Hepatocyte (in vitro differentiated cells): Measurements from ENCODE around the gene MYOF. TPM values are rescaled to one million over a fixed set of nuclear protein-coding genes. Genes with fewer than 3 reads are reported as not detected.
"Not testable (repeated sequence)": the region's sequence is repeated elsewhere in the genome, so short reads cannot be mapped to it uniquely, and the experiment has no call there.

Experiments used
- DNase-seq: peaks from one replicate; pipeline ENCODE4 v3.0.0-alpha.2; 2016; ENCODE audit warnings: low spot score
- H2AFZ ChIP-seq: fragments of 200-600 bp; sonication (generic); 2 replicates; pipeline ENCODE4 v1.6.0; 2016; ENCODE audit warnings: antibody characterized with exemption, mild to moderate bottlenecking
- H3K27ac ChIP-seq: fragments of 200-600 bp; sonication (generic); 2 replicates; pipeline ENCODE4 v1.5.1; 2016; ENCODE audit warnings: mild to moderate bottlenecking
- H3K27me3 ChIP-seq: fragments of 200-600 bp; sonication (generic); 2 replicates; pipeline ENCODE4 v1.6.1; 2016
- H3K36me3 ChIP-seq: fragments of 200-600 bp; sonication (generic); replicated peaks from 2 replicates; pipeline ENCODE4 v1.5.1; 2016; ENCODE audit warnings: low read depth; ENCODE audit not compliant: insufficient read depth
- H3K4me1 ChIP-seq: fragments of 200-600 bp; sonication (generic); 2 replicates; pipeline ENCODE4 v1.5.1; 2016; ENCODE audit warnings: mild to moderate bottlenecking, moderate library complexity; ENCODE audit not compliant: insufficient read depth
- H3K4me2 ChIP-seq: fragments of 200-600 bp; sonication (generic); 2 replicates; pipeline ENCODE4 v1.6.0; 2016
- H3K4me3 ChIP-seq: fragments of 200-600 bp; sonication (generic); 2 replicates; pipeline ENCODE4 v1.5.1; 2016; ENCODE audit warnings: mild to moderate bottlenecking
- H3K79me2 ChIP-seq: fragments of 200-600 bp; sonication (generic); 2 replicates; pipeline ENCODE4 v1.6.0; 2017; ENCODE audit warnings: mild to moderate bottlenecking
- H3K9me2 ChIP-seq: fragments of 200-600 bp; sonication (generic); replicated peaks from 2 replicates; pipeline ENCODE4 v1.6.0; 2017; ENCODE audit warnings: mild to moderate bottlenecking; ENCODE audit not compliant: insufficient read depth
- H3K9me3 ChIP-seq: fragments of 200-600 bp; sonication (generic); 2 replicates; pipeline ENCODE4 v1.5.1; 2016; ENCODE audit warnings: low read depth, mild to moderate bottlenecking
- H4K20me1 ChIP-seq: fragments of 200-600 bp; sonication (generic); 2 replicates; pipeline ENCODE4 v1.6.0; 2016; ENCODE audit warnings: mild to moderate bottlenecking; ENCODE audit not compliant: insufficient read depth, poor library complexity, severe bottlenecking
- CTCF ChIP-seq: fragments of 200-600 bp; sonication (generic); IDR thresholded peaks from 2 replicates; pipeline ENCODE4 v1.5.1; 2016; ENCODE audit warnings: antibody characterized with exemption, mild to moderate bottlenecking; ENCODE audit not compliant: poor library complexity
- EZH2 ChIP-seq: fragments of 200-600 bp; sonication (generic); IDR thresholded peaks from 2 replicates; pipeline ENCODE4 v1.6.1; 2016; ENCODE audit warnings: antibody characterized with exemption, mild to moderate bottlenecking, borderline replicate concordance
- EZH2phosphoT487 ChIP-seq: fragments of 200-600 bp; sonication (generic); IDR thresholded peaks from one replicate; pipeline ENCODE4 v1.6.1; 2018; ENCODE audit warnings: antibody characterized with exemption, mild to moderate bottlenecking, low read depth, moderate library complexity; ENCODE audit not compliant: unreplicated experiment, severe bottlenecking
- WGBS: methylation state at CpG from one replicate; pipeline ENCODE4 v1.1.6; 2016; ENCODE audit warnings: low lambda C conversion rate; ENCODE audit errors: missing lambda C conversion rate; 5-methylcytosine and 5-hydroxymethylcytosine counted together
- polyA plus RNA-seq: library from polyadenylated mRNA; unstranded; fragments of >200 nt; fragmentation: Nextera tagmentation; extraction: Ambion mirVana; gene quantifications from 2 replicates; pipeline ENCODE4 v1.2.1, GENCODE V29; 2016
- total RNA-seq: library from RNA; depleted of rRNA; stranded (reverse); fragments of >200 nt; gene quantifications from 2 replicates; pipeline ENCODE4 v1.2.3, GENCODE V29; 2014

MYOF gene
- total and polyA plus RNA-seq, 2 experiments from 2014 or later: 16.6 to 47.9 TPM

- H3K27ac ChIP-seq: no peak overlapping the region
- no peak for DNase-seq
- TF ChIP-seq EZH2 (no peak), CTCF (no peak), EZH2phosphoT487 (no peak)
- H3K27me3 ChIP-seq: no peaks in the 10 kb centered on the region
- H2AFZ ChIP-seq: no peak overlapping the region
- H3K9me2 ChIP-seq: no peaks in the 10 kb centered on the region
- no peaks in the 10 kb centered on the region for H3K36me3 ChIP-seq
- no peaks in the 10 kb centered on the region for H3K79me2 ChIP-seq
- no peak overlapping the region for H3K4me3 ChIP-seq
- no peaks in the 10 kb centered on the region for H3K9me3 ChIP-seq
- no peaks in the 10 kb centered on the region for H3K4me1 ChIP-seq
- no peaks in the 10 kb centered on the region for H4K20me1 ChIP-seq
- H3K4me2 ChIP-seq: no peak overlapping the region
- 48% methylated on average over 1 of the region's 1 CpG for WGBS
Observed at GRCh38 chr10:93364966-93365365, 117.2 kb downstream of the MYOF start.

- H3K4me2 ChIP-seq: no peak overlapping the region
- 82% methylated on average over 21 of the region's 22 CpGs for WGBS
- no peaks in the 10 kb centered on the region for H3K4me1 ChIP-seq
- H3K36me3 ChIP-seq: no peaks in the 10 kb centered on the region
- no peaks in the 10 kb centered on the region for H3K79me2 ChIP-seq
- H4K20me1 ChIP-seq: no peaks in the 10 kb centered on the region
- H3K27ac ChIP-seq: no peak overlapping the region
- H3K4me3 ChIP-seq: no peak overlapping the region
- no peaks in the 10 kb centered on the region for H3K9me3 ChIP-seq
- TF ChIP-seq CTCF: no peak
- H3K27me3 ChIP-seq: no peaks in the 10 kb centered on the region
- H2AFZ ChIP-seq: no peak overlapping the region
- no peaks in the 10 kb centered on the region for H3K9me2 ChIP-seq
- no peak for DNase-seq
Observed at GRCh38 chr10:93363891-93364648, 118.1 kb downstream of the MYOF start.

- not testable (repeated sequence) for H3K4me3 ChIP-seq, H3K79me2 ChIP-seq, H3K27me3 ChIP-seq, H3K9me3 ChIP-seq, H3K27ac ChIP-seq, H3K4me2 ChIP-seq, H4K20me1 ChIP-seq, DNase-seq, H3K4me1 ChIP-seq, H2AFZ ChIP-seq, H3K9me2 ChIP-seq, H3K36me3 ChIP-seq
- WGBS: 99% methylated on average over 4 of the region's 4 CpGs
Observed at GRCh38 chr10:93358398-93358797, 123.7 kb downstream of the MYOF start.

GRCh38 chr10:93357680-93358079 is 124.5 kb downstream of the MYOF start:
- H3K9me2 ChIP-seq: no peaks in the 10 kb centered on the region
- 9% methylated on average over 5 of the region's 5 CpGs for WGBS
- no peak overlapping the region for H3K4me2 ChIP-seq
- no peaks in the 10 kb centered on the region for H3K4me1 ChIP-seq
- peak; percentile 57 for DNase-seq
- no peaks in the 10 kb centered on the region for H3K9me3 ChIP-seq
- H3K4me3 ChIP-seq: no peak overlapping the region
- H3K27ac ChIP-seq: no peak overlapping the region
- no peaks in the 10 kb centered on the region for H3K27me3 ChIP-seq
- H2AFZ ChIP-seq: no peak overlapping the region
- H3K79me2 ChIP-seq: no peaks in the 10 kb centered on the region
- no peaks in the 10 kb centered on the region for H3K36me3 ChIP-seq
- no peaks in the 10 kb centered on the region for H4K20me1 ChIP-seq
- TF ChIP-seq EZH2: no peak
- TF ChIP-seq CTCF: peak; percentile 67
